Posterior vena cava (tissue), 2 donors: ENCODE data around the gene HELLS. TPM values are rescaled to one million over a fixed set of nuclear protein-coding genes. Genes with fewer than 3 reads are reported as not detected.
A peak's percentile ranks its signal among the peaks of the same experiment; 100 is the strongest.
"Not testable (repeated sequence)": the region's sequence is repeated elsewhere in the genome, so short reads cannot be mapped to it uniquely, and the experiment has no call there.

Source experiments
- DNase-seq: peaks from one replicate; pipeline ENCODE4 v3.0.0-alpha.2; 2020; ENCODE audit warnings: low spot score
- intact Hi-C, 2 donors: fragments of 100-400 bp; cut with DNase I; formaldehyde crosslinking; loops; one replicate each; pipeline versions ENCODE4 v1.14.1 to v1.14.2; 2022 to 2023
- long read RNA-seq, 2 donors: library from polyadenylated mRNA; unstranded; transcript quantifications; one replicate each; pipeline ENCODE4 v2.0.0, GENCODE V29; 2020 to 2021
- total RNA-seq, 2 donors: library from RNA; stranded (reverse); fragmentation: NEBNext Ultra II Directional; extraction: Animal tissue kit (Norgen Biotek cat#: 25700); gene quantifications; one replicate each; pipeline ENCODE4 v1.2.1, GENCODE V29; 2021
- donor health status: DM: yes; HTN: yes; CAD: no.
- donor health status: DM: yes; HTN: yes; CAD: no.

Gene HELLS
- total RNA-seq, result 1 to 10 TPM; 3.6 to 5.0 TPM
- long read RNA-seq, donor 1, result 0 reads
- long read RNA-seq, donor 2, partial matches to known transcripts, result 0 of 3 reads
- long read RNA-seq, donor 2, other reads (novel, unspliced or antisense), result 3 of 3 reads

DNA sequence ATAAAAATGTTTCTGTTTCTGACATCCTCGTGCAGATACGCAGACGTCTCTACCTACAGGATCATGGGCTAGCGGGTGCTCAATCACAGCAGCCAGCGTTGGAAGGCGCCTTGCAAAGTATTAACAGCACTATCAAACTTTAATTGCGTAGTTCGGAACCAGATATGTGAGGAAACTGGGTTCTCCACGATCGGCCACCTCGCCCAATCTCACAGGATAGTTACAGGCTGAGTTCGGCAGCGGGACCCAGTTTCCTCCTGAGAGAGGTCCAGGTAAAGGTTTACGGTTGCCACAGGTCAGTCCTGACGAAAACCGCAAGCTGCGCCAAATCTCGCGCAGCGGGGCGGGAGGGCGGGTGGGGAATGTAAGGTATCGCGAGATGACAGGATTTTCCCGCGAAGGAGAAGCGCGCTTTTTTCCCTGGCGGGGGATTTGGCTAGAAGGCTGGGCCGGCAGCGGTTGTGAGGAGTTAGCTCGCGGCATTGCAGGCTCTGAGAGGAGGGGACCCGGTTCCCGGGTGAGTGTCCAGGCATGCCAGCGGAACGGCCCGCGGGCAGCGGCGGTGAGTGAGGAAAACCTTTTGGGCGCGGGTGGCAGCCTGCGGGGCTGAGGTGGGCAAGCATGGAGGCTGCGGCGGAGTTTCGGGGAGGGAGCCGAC, at the start of gene HELLS:
TSS of gene HELLS (plus strand) at position 398 of the 658 bp plus-strand sequence. CDS start at position 532, 134 bp downstream.
- DNase-seq, result peak; percentile 92
- intact Hi-C loops, result loop anchor here in 1 of 2 donors (2.0 kb wide), 1 partner anchor 71 kb away; no protein-coding TSS in a partner anchor

GRCh38 chr10:94496010-94496409, 49.6 kb upstream of the HELLS start:
- no peak for DNase-seq
- intact Hi-C loops, result no loop called here

DNA sequence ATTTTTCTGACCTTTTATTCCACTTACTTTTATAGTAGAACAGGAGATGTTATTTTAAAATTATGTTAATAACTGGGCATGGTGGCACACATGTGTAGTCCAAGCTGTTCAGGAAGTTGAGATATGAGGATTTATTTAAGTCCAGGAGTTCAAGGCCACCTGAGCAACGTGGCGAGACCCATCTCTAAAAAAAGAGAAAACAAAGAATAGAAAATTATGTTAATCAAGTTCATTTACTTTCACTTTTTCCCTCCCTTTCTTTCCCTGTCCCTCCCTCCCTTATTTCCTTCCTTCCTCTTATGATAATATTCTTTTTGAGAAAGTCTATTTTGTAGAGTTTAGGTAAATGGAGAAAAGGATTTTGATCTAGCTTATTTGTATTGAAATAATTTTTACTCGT, 48.9 kb upstream of the HELLS start:
- DNase-seq, result no peak
- intact Hi-C loops, result no loop called here

GRCh38 chr10:94500063-94500462, 45.5 kb upstream of the HELLS start:
- intact Hi-C loops, result no loop called here
- no peak for DNase-seq

GRCh38 chr10:94521276-94522250, 24.0 kb upstream of the HELLS start:
- intact Hi-C loops, result no loop called here
- no peak for DNase-seq

GRCh38 chr10:94524146-94524545, 21.4 kb upstream of the HELLS start:
- intact Hi-C loops, result no loop called here
- no peak for DNase-seq

GRCh38 chr10:94524711-94525110, 20.9 kb upstream of the HELLS start:
- intact Hi-C loops, result no loop called here
- DNase-seq, result no peak

DNA sequence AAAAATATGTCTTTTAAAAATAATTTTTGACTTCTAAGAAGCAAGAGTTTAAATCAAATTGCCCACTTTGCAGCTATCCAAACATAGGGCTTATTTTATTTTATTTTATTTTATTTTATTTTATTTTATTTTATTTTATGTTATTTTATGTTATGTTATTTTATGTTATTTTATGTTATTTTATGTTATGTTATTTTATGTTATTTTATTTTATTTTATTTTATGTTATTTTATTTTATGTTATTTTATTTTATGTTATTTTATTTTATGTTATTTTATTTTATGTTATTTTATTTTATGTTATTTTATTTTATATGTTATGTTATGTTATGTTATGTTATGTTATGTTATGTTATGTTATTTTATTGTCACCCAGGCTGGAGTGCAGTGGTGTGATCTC, 14.0 kb upstream of the HELLS start:
- DNase-seq, intact Hi-C loops: not testable (repeated sequence)

DNA sequence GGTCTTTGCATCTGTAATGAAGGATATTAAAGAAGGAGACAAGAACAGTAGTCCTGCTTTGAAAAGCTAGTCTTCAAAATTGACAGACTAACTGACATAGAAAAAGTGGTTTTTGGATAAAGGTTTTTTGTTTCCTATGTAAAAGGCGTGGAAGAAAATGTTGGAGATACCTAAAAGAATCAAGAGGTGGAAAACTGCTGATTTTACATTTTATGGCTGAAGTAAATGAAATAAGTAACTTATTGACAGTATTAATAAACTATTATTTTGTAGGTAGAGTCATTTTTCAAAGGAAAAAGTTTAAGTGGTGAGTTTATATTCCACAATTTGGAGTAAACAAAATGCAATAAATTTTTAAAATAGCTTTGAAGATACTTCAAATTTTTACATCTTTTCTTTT, 12.6 kb upstream of the HELLS start:
- no peak for DNase-seq
- intact Hi-C loops, result no loop called here

GRCh38 chr10:94542282-94542681, 3.3 kb upstream of the HELLS start:
- intact Hi-C loops, DNase-seq: not testable (repeated sequence)

DNA sequence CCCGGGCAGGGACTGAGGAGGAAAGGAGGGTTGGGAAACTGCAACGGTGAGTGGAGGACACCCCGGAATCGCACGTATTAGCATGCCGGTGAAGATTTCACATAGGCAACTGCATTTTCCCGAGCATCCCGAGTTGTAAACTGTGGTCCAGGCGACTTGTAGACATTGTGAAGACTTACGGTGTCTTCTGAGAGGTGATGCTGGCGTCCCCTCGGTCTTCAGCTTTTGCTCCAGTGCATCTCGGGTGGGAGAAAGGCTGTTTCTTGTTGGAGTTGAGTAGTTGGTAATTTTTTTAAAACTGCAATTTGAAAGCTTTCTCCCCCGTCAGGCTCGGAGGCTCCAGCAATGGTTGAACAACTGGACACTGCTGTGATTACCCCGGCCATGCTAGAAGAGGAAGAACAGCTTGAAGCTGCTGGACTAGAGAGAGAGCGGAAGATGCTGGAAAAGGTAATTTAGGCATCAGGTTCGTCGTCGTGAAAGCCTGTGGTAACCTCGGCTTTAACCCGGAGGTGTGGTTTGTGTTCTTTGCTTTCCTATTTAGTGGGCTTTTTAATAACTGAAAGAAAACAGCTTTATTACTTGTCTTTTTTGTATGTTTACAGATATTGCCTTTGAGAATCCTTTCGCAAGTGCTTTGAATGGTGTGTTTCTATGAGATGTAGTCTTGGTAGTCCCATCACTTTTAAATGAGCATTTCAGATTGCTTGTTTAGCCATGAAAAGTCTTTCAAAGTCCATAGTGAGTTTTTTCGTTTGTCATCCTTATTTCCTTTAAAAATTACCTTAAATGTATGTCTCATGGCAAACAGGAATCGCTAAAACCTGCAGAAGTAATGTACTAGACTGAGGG, 687 bp downstream of the HELLS start:
- DNase-seq, result no peak
- intact Hi-C loops, result loop anchor here in 1 of 2 donors (2.0 kb wide), 1 partner anchor 71 kb away; no protein-coding TSS in a partner anchor

- intact Hi-C loops, result loop anchor here in 1 of 2 donors (2.0 kb wide), 1 partner anchor 72 kb away; no protein-coding TSS in a partner anchor
Measured at GRCh38 chr10:94546901-94547185, 1.3 kb downstream of the HELLS start.

GRCh38 chr10:94549221-94549620, 3.6 kb downstream of the HELLS start:
- no peak for DNase-seq
- intact Hi-C loops, result no loop called here

More at GRCh38 chr10:94546901-94547185, 1.3 kb downstream of the HELLS start:
- DNase-seq, result no peak

GRCh38 chr10:94567714-94568307, 22.2 kb downstream of the HELLS start:
- DNase-seq, intact Hi-C loops: not testable (repeated sequence)

GRCh38 chr10:94571081-94571480, 25.5 kb downstream of the HELLS start:
- DNase-seq, result no peak
- intact Hi-C loops, result no loop called here

GRCh38 chr10:94571528-94571927, 25.9 kb downstream of the HELLS start:
- intact Hi-C loops, result no loop called here
- no peak for DNase-seq

DNA sequence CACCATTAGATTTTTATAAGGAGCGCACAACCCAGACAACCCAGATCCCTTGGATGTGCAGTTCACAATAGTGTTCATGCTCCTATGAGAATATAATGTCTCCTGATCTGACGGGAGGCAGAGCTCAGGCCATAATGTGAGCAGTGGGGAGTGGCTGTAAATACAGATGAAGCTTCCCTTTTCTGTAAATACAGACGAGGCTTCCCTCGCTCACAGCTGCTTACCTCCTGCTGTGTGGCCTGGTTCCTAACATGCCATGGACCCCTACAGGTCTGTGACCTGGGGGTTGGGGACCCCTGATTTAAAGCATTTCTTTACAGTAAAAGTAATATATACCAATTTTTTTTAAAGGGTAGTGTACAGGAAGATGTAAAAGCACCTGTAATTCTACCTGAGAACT, 33.2 kb downstream of the HELLS start:
- intact Hi-C loops, result no loop called here
- no peak for DNase-seq

DNA sequence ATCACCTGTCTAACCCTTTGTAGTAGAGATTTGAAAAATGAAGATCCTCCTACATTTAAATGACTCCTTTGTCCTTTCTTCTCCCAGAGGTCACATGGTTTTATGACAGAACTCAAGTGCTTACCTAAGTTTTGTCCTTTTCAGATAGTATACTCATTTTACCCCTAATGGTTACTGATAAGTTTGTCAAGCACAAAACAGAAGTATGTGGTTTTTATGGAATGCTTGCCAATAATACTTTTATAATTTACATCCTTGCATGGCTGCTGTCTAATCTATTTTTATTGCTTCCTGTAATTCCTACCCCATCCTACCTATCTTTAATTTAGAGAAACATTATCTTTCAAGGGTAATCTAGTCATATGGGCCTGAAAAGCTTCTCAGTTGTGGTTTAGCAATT, 37.5 kb downstream of the HELLS start:
- intact Hi-C loops, result no loop called here

More for the DNA sequence above, 37.5 kb downstream of the HELLS start:
- no peak for DNase-seq
